Activated CD4-positive, alpha-beta memory T cell treated with anti-CD3 and anti-CD28 coated beads, Interleukin-2, amount 10 ng/mL, durations not matched to agents 7 days and 5 days (primary cell): ENCODE measurements around the gene RAB9B. TPM values are rescaled to one million over a fixed set of nuclear protein-coding genes. Genes with fewer than 3 reads are reported as not detected.

Source experiments
- CTCF ChIA-PET: fragments of 350-600 bp; sonication (Branson Sonifier 250); formaldehyde crosslinking; loops from one replicate; lab custom pipeline; 2021; ENCODE audit warnings: antibody characterized with exemption, inconsistent platforms; lab: Charles Lee
- POLR2A ChIA-PET: fragments of 350-600 bp; sonication (Branson Sonifier 250); formaldehyde crosslinking; loops from one replicate; lab custom pipeline; 2021; ENCODE audit warnings: antibody characterized with exemption; lab: Charles Lee
- DNase-seq: peaks from one replicate; pipeline ENCODE4 v3.0.0-alpha.2; 2020
- H3K27ac Mint-ChIP-seq: one replicate; pipeline ENCODE4 v1.8.0; 2021; ENCODE audit warnings: mild to moderate bottlenecking, mixed read lengths
- H3K27me3 Mint-ChIP-seq: one replicate; pipeline ENCODE4 v1.8.0; 2021; ENCODE audit warnings: mixed read lengths
- H3K36me3 Mint-ChIP-seq: one replicate; pipeline ENCODE4 v1.8.0; 2021; ENCODE audit warnings: low read depth, mixed read lengths
- H3K4me1 Mint-ChIP-seq: one replicate; pipeline ENCODE4 v1.8.0; 2021; ENCODE audit warnings: mixed read lengths
- H3K4me3 Mint-ChIP-seq: one replicate; pipeline ENCODE4 v1.8.0; 2021; ENCODE audit warnings: mild to moderate bottlenecking, mixed read lengths
- H3K9me3 Mint-ChIP-seq: one replicate; pipeline ENCODE4 v1.8.0; 2021; ENCODE audit warnings: mixed read lengths
- total RNA-seq, 2 experiments: library from RNA; stranded (reverse); gene quantifications; one replicate each; pipeline ENCODE4 v1.2.3, GENCODE V29; 2021

RAB9B gene
- total RNA-seq, 2 experiments from 2014 or later, result 0.35 to 0.45 TPM

GRCh38 chrX:103779141-103779789, 52.8 kb downstream of the RAB9B start:
- CTCF ChIA-PET, result no interaction called here
- POLR2A ChIA-PET, result no interaction called here
- H3K36me3 Mint-ChIP-seq, result no peaks in the 10 kb centered on the region

DNA sequence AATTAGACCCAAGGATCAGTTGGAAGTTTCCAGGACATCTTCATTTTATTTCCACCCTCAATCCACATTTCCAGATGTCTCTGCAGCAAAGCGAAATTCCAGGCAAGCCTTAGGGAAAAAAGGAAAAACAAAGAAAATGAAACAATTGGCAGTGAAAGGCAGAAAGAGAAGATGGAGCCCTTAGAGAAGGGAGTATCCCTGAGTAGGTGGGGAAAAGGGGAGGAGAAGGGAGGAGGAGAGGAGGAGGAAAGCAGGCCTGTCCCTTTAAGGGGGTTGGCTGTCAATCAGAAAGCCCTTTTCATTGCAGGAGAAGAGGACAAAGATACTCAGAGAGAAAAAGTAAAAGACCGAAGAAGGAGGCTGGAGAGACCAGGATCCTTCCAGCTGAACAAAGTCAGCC, 55.5 kb downstream of the RAB9B start, which contains the start of gene PLP1:
TSS of gene PLP1 (plus strand) at position 295 of the 400 bp plus-strand sequence. CDS start 156 bp downstream, outside the sequence.
- POLR2A ChIA-PET, result no interaction called here
- CTCF ChIA-PET, result no interaction called here
- no peaks in the 10 kb centered on the region for H3K9me3 Mint-ChIP-seq
- no peak for DNase-seq
- no peaks in the 10 kb centered on the region for H3K27me3 Mint-ChIP-seq
- H3K4me1 Mint-ChIP-seq, result no peaks in the 10 kb centered on the region
- no peaks in the 10 kb centered on the region for H3K36me3 Mint-ChIP-seq
- H3K4me3 Mint-ChIP-seq, result no peak within 1 kb of the TSS
- no peak within 1 kb of the TSS for H3K27ac Mint-ChIP-seq

More at GRCh38 chrX:103779141-103779789, 52.8 kb downstream of the RAB9B start:
- no peak overlapping the region for H3K27ac Mint-ChIP-seq
- DNase-seq, result no peak
- no peaks in the 10 kb centered on the region for H3K9me3 Mint-ChIP-seq
- no peak overlapping the region for H3K4me3 Mint-ChIP-seq
- no peaks in the 10 kb centered on the region for H3K27me3 Mint-ChIP-seq
- peaks cover 7% of the 10 kb centered on the region for H3K4me1 Mint-ChIP-seq

DNA sequence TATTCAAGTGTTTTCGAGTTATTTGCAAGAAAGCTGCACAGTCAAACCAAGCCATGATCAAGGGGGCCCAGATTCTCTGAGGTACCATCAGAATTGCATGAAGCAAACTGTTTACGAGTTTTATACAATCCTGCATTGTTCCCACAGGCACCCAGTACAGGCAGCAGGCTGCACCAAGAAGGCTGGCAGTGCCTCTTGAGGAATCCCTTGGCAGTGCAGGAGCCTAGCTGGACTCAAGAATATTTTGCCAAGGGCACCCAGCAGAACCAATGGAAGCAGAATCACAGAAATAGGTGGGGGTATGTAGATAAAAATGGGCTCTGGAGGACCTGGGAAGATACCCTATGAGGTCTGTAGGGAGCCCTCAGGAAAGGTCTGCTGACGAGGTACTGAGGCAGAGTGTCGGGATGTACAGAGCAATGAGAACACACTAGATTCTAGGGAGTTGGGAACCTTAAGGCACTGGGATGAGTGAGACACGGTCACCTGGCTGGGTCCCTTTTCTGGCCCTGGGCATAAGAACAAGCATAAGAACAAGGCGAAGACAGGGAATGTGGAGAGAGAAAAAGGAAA, 57.9 kb downstream of the RAB9B start:
- H3K4me3 Mint-ChIP-seq, result no peak overlapping the region
- H3K4me1 Mint-ChIP-seq, result no peaks in the 10 kb centered on the region
- H3K27ac Mint-ChIP-seq, result no peak overlapping the region
- H3K9me3 Mint-ChIP-seq, result no peaks in the 10 kb centered on the region
- ChIA-PET POLR2A (no interaction called here), CTCF (interaction anchor here (1.0 kb wide), 1 partner anchor 38 kb away, joined by 3 read pairs; no protein-coding TSS in a partner anchor)
- H3K27me3 Mint-ChIP-seq, result no peaks in the 10 kb centered on the region
- DNase-seq, result no peak
- H3K36me3 Mint-ChIP-seq, result no peaks in the 10 kb centered on the region

GRCh38 chrX:103773445-103773844, 58.6 kb downstream of the RAB9B start:
- Mint-ChIP-seq H3K36me3 (no peaks in the 10 kb centered on the region), H3K27ac (no peak overlapping the region), H3K4me1 (no peaks in the 10 kb centered on the region), H3K4me3 (no peak overlapping the region), H3K27me3 (no peaks in the 10 kb centered on the region), H3K9me3 (no peaks in the 10 kb centered on the region)
- DNase-seq, result no peak
- CTCF ChIA-PET, result interaction anchor here (0.8 kb wide), 1 partner anchor 62 kb away, joined by 3 read pairs; no protein-coding TSS in a partner anchor
- POLR2A ChIA-PET, result no interaction called here

Other genes starting within 250 kb of the RAB9B start
- gene TCEAL4, start 246.7 kb downstream of the RAB9B start, total RNA-seq, result 1 to 10 TPM; 3.4 to 4.7 TPM
- 1 to 10 TPM; 2.5 to 3.0 TPM for gene TCEAL3, start 224.3 kb downstream of the RAB9B start, total RNA-seq
- 1 to 10 TPM; 6.5 to 6.7 TPM for gene TCEAL1, start 203.3 kb downstream of the RAB9B start, total RNA-seq
- 100 to 1,000 TPM; 134 to 135 TPM for gene MORF4L2, start 145.6 kb downstream of the RAB9B start, total RNA-seq
- gene TMEM31, start 121.3 kb downstream of the RAB9B start, total RNA-seq, result not detected
- gene PLP1, start 55.4 kb downstream of the RAB9B start, total RNA-seq, result not detected
- gene TMSB15B, start 130.4 kb upstream of the RAB9B start, total RNA-seq, result 1 to 10 TPM; 7.3 to 7.5 TPM
- not detected for gene H2BW1, start 181.5 kb upstream of the RAB9B start, total RNA-seq
- not detected for gene H2BW2, start 207.7 kb upstream of the RAB9B start, total RNA-seq
- 1 to 10 TPM; 1.9 to 2.9 TPM for gene TMSB15C, start 244.0 kb upstream of the RAB9B start, total RNA-seq